HG03095 (cell line): ENCODE measurements around the gene LRFN2.

Source experiments
- ATAC-seq: cut with Tn5 transposase; IDR thresholded peaks from one replicate; pipeline ENCODE4 v1.9.1; 2021; ENCODE audit warnings: moderate library complexity; ENCODE audit not compliant: unreplicated experiment

The LRFN2 gene

DNA sequence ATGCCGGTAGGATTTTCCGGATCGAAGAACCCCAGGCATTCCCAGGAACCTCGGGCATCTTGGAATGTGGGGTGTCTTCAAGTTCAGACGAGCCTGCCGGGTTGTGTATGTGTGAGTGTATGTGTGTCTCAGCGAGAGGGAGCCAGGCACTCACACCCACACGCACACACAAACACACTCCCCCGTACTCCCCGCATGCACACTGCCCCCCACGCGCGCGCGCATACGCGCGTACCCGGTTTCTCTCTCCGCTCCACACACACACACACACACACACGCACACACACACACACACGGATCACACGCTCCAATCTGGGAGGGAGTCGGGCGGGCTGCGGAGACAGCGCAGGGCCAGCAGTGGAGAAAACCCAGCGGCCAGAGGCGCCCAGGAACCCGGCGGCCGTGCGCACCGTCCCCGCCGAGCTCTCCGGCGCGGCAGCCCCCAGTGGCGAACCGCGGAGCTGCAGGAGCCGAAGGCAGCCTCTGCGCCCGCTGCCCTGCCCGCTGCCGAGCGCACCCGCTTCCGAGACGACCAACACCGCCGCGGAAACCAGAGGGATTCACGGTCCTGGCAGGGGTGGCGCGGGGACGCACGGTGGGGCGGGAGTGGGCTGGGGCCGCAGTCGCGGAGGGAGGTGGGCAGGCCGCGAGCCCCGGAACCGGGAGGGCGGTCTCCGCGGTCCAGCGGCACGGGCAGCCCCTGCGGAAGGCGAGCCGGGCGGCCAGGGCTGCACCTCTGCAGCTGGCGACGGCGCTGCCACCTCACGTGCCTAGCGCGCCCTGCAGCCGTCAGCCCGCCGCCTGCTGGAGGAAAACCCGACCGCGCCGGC lies at the start of gene LRFN2:
Gene LRFN2, minus strand, starts transcription at position 125 of the 830 bp plus-strand sequence.
- no peak for ATAC-seq

DNA sequence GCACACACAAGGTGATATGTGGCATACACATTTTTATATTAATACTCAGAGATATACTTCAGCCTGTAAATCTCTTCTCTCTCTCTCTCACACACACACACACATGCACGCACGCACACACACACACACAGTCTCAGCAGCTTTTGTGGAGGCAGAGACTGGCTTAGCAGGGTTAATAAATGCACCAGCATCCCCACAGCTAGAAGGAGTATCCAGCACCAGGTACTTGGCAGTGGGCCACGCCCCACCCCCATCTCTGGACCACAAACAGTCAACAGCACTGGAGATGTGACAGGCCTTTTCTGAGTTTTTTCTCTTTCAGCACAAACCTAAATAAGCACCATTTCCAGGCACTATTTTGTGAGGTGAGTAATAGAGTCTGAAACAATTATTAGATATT lies 47.3 kb upstream of the LRFN2 start:
- ATAC-seq, result no peak

DNA sequence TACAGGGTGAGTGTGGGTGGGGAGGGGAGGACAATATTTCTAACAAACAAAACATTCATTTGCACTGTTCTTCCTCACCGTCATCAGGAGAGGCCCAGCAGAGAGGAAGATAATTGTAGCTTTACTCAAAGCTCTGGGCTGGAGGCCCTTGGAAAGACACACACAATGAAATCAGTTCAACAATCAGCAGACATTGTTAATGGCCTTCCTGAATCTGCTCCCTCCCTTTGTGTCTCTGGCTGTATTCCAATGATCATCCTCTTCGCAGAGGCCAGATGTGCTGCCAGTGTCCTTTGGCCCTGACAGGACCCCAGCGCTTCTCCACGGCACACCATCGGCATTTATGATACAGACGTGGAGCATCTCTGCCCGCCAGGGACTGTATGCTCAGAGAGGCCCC lies 44.6 kb upstream of the LRFN2 start:
- no peak for ATAC-seq

DNA sequence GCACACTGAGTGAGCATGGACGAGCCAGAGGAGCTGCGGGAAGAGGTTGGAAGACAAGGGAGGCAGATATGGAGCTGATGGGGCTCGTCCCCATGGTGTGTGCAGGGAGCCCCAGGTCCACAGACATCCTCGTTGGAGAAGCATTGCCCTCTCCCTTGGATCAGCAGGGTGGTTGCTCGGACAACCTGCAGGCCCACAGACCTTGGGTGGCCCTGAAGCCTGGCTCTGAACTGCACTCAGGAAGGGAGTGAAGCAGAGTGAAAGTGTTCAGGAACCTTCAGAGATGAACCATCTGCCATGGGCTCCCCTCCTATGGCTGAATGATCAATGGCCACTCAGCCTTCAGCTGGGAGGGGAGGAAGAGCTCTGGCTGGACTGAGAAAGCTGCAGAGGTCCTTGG lies 43.3 kb upstream of the LRFN2 start:
- ATAC-seq, result no peak

DNA sequence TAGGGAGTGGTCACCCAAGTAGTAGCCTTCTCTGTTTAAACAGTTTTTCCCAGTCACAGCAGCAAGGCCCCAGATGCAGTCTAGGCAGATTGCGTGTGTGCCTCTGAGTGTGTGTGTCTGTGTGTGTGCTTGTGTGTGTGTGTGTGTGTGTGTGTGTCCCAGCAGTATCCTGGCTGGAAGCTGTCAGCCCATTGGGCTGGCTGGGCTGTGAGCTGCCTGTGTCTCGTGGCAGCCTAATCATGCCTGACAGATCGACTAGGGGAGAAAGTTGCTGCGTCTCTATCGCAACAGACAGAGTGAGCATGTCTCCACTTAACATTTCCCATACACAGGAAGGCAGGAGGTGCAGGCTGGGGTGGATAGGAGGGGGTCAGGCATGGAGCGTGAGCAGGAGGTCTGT lies 42.9 kb upstream of the LRFN2 start:
- ATAC-seq, result no peak

DNA sequence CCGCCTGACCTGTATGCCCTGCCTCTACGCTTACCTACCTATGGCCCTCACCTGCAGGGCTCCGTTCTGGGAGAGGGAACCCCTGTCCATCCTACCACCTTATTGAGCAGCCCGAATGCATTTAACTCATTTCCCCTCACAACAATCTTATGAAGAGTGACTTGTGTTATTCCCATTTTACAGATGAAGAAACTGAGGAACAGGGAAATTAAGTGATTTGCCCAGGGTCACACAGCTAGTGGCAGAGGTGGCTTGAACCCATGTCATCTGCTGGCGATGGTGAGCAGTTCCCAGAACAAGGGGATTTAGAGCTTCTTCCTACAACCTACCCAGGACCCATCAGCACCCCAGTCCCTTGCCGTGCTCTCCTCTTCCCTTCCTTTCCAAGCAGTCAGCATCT lies 42.3 kb upstream of the LRFN2 start:
- ATAC-seq, result no peak

DNA sequence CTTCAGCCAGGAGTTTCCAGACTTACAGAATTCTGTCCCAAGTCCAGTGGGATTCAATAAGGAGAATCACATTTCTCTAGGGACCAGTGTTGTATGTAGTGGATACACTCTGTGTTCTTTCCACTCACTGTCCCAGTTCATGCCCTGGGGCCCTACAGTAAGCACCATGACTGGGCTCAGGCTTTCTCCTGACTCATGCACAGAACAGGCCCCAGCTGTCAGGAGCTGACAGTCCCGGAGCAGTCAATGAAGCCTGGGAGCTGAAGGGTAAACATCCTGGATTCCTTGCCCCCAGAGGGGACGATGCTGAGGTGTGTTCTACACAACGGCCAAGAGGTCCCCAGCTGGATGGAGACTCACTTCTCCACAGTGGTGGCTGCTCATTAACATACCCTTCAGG lies 40.2 kb upstream of the LRFN2 start:
- ATAC-seq, result no peak

DNA sequence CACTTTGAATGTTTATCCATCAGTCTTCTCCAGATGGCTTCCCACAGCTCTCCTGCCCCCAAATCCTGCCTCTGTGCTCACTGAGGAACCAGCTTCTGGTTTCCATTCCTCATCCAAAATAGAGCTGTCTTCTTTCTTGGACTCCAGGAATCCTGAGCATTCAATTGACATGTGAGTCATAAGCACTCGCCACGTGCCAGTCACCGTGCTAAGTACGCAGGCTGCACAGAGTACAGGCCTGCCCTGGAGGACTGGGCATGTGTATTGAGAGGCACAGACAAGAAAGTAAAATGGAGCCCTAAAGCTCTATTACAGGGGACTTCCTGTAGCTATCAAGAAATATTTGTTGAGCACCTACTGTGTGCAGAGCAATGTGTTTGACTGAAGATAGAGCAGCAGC lies 39.7 kb upstream of the LRFN2 start:
- ATAC-seq, result no peak

DNA sequence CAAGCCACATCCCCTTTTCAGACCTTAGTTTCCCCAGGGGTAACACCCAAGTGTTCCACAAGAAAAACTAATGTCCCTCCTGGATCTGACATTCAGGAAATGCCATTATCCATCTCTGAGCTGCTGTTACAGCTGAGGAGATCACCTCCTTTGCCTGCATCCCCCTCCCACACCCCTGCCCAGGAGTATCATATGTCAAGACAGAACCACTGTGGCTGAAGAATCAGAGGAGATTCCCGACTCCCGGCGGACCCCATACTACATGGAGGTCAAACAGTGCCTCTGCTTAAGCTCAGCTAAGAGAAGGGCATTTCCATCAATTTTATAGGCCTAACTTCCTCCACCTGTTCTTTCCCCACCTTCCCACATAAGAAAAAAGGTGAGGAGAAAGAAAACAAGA lies 36.8 kb upstream of the LRFN2 start:
- no peak for ATAC-seq

DNA sequence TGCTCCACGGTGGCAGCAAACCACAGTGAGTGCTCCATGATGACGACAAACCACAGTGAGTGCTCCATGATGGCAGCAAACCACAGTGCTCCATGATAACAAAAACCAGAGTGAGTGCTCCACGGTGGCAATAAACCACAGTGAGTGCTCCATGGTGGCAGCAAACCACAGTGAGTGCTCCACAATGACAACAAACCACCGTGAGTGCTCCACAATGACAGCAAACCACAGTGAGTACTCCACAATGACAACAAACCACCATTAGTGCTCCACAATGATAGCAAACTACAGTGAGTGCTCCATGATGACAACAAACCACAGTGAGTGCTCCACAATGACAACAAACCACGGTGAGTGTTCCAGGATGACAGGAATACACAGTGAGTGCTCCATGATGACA lies 36.0 kb upstream of the LRFN2 start:
- no peak for ATAC-seq

DNA sequence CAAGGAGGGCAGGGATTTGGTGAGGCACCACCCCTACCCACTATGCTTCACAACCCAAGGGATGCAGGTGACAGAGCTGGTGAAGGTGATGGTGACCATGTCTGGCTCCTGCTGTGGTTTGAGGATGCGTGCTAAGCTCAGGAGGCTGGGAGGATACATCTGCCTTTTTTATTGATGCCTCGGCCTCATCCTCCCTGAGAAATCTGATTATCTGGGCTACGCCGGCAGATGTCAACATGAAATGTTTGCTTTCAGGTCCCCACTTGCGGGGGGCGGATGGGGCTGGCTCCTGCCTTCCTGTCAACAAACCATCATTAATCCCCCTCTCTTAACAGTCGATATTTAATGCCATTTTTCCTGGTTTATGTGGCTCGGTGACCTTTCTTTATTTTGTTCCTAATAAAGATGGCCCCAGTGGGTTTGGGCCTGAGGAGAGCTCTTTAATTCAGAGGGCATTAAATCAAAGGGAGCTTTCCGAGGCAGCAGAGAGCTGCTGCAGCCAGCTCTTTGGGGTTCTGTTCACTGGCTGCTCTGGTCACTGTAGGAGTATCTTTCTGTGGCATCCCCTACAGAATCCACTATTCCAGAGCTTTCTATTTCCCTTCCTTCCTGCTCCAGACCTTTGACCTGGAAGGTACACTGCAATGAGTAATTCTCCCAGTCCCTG lies 33.5 kb upstream of the LRFN2 start:
- ATAC-seq, result no peak

DNA sequence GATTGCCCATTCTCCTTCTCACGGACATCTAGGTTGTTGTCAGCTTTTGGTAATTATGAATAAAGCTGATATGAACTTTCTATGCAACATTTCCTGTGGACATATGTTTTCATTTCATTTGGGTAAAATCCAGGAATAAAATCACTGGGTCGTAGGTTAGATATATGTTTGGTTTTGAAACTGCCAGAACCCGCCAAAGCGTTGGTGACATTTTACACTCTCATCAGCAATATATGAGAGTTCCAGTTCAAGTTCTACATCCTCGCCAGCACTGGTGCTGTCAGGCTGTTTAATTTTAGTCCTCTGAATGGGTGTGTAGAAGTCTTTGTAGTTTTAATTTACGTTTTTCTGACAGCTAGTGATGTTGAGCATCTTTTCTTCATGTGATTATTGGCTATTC lies 27.5 kb upstream of the LRFN2 start:
- ATAC-seq, result no peak

DNA sequence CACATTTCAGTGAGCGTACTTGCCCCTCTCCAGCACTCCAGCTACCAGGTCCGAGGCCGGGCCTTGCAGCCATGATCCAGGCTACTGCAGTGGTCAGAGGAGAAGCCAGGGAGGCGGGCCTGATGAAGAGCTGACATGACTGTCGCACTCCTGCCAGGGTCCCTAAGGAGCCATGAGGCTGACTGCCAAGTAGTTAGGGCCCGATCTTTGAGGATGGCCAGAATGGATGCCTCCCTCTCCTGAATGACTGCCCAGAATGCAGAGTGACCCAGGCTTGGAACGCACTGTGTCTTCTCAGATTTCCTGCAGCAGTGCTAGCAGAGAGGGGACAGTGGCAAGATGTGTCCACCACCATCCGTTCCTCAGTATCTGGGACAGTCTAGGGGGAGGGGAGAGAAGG lies 24.7 kb upstream of the LRFN2 start:
- no peak for ATAC-seq

DNA sequence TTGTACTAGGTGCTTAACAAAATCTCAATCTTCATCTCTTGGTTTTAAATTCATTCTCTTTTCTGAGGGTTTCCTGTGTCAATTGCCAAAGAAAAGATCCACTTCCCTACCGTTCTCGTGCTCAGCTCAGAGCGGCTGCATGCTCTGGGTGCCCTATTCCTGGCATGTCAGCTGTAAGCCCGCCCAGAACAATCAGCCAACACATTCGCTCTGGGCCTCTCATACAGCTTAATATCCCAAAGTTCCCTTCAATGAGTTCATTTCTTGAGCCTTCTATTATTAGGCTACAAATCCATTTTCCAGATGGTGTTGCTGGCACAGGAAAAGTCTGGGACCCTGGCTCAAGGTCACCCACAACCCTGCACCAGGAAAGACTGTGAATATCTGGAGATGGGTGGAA lies 24.3 kb upstream of the LRFN2 start:
- ATAC-seq, result no peak

DNA sequence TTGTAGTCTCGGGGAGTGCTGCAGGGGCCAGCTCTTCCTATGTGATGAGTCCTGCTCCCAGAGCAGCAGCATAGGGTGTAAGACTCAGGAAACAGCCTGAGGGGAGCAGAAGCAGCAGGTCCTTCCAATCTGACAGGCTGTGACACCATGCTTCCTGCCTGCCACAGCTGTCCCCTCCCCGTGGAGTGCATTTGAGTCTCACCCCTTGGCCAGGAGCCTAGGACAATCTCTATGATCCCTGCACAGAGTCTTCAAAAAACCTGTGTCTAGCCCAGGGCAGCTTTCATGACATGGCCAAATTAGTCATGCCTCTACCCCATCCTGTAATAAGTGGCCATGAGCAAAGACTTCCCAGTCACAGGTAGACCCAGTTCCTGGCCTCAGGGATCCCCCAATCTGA lies 23.1 kb upstream of the LRFN2 start:
- ATAC-seq, result no peak

DNA sequence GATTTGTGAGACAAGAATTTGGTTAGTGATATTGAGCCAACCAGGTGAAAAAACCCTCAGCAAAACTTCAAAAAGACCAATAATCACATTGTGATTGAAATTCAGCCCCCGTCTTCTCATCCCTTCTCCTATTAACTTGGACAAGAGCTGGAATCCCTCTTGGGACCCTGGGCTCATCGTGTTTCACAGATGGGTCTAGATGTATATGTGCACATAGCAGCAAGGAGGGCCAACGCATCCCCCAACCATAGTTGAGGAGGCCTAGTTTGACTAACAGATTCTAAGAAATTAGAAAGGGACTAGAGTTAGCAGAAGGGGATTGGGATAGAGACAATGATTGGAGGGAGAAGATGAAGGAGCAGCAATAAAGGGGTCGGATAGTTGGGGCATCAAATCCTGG lies 19.8 kb upstream of the LRFN2 start:
- no peak for ATAC-seq

DNA sequence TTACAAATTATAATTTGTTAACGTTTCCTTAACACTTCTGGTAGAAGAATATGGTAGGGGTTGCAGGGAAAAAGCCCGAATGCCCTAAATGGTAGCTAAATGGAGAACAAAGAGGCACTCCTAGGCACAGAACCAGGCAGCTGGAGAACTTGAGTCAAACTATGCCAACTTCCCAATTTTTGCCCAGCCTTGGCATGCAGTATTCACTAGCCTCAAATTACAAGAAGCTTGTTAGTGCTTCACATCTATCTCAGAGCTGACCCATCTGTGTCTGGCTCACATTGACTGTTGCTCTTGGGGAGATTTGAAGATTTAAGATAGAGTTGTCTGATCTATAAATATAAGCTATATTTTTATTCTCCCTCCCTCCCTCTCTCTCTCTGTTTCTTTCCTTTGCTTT lies 19.4 kb upstream of the LRFN2 start:
- ATAC-seq, result no peak

DNA sequence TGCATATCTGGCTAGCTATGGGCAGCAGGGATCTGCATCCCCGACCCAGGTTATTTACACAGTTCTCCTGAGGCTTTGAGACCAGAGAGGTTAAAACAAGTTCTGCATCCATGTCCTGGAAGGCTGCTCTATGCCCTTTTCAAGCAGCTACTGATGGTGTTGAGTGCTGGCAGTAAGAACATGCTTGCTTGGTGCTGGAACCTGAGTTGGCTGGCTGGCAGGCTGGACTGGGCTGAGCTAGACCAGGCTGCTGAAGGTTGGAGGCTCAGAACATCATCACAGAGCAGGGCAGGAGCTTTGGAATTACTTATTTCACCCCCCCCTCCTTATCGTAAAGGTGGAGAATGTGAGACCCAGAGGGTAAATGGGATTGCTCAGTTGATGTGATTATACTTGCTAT lies 16.9 kb upstream of the LRFN2 start:
- no peak for ATAC-seq

DNA sequence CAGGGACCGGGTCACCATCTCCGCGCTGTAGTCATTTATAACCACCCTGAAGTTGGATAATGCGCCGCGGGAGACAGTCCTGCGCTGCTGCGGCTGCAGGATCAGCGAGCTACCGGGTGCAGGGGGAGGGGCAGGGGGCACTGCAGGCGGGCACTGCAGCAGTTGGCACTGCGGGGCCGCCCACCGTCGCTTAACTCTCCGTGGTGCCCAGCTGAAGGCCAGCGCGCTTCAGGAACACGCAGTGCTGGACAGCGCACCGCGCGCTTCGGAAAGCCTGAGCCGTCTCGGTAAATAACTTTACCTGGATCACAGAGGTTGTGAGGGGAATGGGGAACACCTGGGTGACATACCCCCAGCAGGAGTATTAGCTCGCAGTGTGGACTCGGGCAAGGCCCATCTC lies 12.4 kb upstream of the LRFN2 start:
- no peak for ATAC-seq

DNA sequence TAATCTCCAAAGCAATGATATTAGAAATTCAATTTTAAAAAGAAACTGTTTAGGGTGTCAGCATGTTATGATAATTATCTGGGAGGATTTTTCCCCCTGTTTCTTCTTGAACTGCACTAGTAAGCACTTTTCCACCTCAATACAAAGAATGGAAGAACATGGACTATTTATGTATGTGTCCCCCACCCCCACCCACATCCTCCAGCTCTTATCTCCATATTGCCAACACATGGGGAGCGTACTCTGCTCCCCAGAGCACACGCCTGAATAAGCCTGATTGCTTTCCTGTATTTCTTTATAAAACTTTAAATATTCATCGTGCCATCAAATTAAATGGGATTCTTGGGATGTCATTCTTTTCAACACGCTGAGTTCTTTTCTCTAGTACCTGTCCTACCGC lies 11.4 kb upstream of the LRFN2 start:
- ATAC-seq, result no peak

DNA sequence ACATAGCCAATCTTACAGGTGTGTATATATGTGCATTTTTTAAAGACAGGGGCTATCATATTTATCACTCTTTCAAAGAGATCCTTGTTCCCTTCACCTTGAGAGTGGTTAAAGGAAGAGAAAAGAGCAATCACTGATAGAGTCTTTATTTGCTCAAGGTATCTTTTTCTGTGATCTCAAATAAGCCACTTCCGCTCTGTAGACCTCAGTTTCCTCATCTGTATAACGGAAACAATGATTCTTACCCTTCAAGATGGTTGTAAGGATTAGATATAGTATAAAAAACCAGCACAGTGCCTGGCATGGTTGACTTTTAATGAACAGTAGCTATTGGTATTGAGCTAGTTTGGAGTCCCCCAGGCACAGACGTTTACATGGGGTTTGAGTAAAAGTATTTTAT lies 10.1 kb upstream of the LRFN2 start:
- ATAC-seq, result no peak

DNA sequence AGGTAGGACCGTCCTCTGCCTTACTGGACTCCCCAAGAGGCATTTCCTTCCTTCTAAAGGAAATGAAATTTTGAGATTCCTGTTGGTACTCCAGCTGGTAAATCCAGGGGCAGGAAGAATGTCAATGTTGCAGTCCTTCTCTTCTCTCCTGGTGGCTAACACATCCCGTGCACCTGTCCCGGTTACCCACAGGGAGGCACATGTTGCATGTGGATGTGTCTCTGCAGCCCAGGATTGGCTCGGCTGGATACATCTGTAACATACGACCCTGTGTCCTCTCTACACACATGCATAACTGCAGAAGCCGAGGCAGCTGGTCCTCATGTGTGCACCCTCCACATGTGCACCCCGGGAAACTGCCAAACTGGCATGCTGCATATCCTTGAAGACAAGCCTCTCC lies 1.3 kb upstream of the LRFN2 start:
- ATAC-seq, result no peak

DNA sequence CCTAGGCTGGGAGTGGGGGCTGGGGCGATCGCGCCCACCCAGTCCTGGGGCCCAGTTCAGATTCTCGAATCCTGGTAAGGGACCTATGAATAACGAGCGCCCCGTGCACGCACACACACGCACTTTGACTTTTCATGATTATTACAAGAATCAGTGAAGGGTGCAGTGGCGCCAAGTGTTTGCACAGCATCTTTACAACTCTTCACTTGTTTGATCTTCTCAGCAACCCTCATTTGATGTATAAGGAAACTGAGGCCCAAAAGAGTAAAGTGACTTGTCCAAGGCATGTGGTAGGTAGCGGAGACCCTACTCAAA lies 863 bp upstream of the LRFN2 start:
- no peak for ATAC-seq
